Vein endothelial cell (primary cell): ENCODE data around the gene HSPB9. TPM values are rescaled to one million over a fixed set of nuclear protein-coding genes. Genes with fewer than 3 reads are reported as not detected.

Experiments
- total RNA-seq: library from RNA; depleted of rRNA; stranded (reverse); fragments of >200 nt; gene quantifications from 2 replicates; pipeline ENCODE4 v1.2.3, GENCODE V29; 2012

The HSPB9 gene
- total RNA-seq: not detected in 2 replicates

GRCh38 chr17:42122371-42123303, at the start of gene HSPB9:
Gene HSPB9 (plus strand): TSS chr17:42122804. CDS start chr17:42122851, 47 bp downstream.

GRCh38 chr17:42097691-42098631, 24.6 kb upstream of the HSPB9 start, which contains the start of gene ZNF385C:
Gene ZNF385C (minus strand): TSS chr17:42098473. CDS start chr17:42063056, 35,417 bp downstream.

GRCh38 chr17:42112552-42113176, 9.9 kb upstream of the HSPB9 start, which contains the start of gene DHX58:
Gene DHX58 (minus strand): TSS chr17:42112714. CDS start chr17:42111892, 822 bp downstream.

GRCh38 chr17:42120770-42121769, 1.5 kb upstream of the HSPB9 start, which contains the start of gene KAT2A:
Gene KAT2A (minus strand): TSS chr17:42121367. CDS start chr17:42121304, 63 bp downstream.

Other genes with a start within 250 kb of the HSPB9 start
- gene ACLY, start 203.9 kb upstream of the HSPB9 start, total RNA-seq: 255 and 317 TPM in 2 replicates
- 0.33 and 0.38 TPM in 2 replicates for gene ODAD4, start 192.2 kb upstream of the HSPB9 start, total RNA-seq
- gene CNP, start 156.0 kb upstream of the HSPB9 start, total RNA-seq: 67.6 and 77.7 TPM in 2 replicates
- 74.8 and 84.3 TPM in 2 replicates for gene DNAJC7, start 105.4 kb upstream of the HSPB9 start, total RNA-seq
- 75.2 and 84.6 TPM in 2 replicates for gene NKIRAS2, start 102.7 kb upstream of the HSPB9 start, total RNA-seq
- 0.29 and 0.33 TPM in 2 replicates for gene C17orf113, start 72.2 kb upstream of the HSPB9 start, total RNA-seq
- gene ZNF385C, start 24.3 kb upstream of the HSPB9 start, total RNA-seq: not detected in 2 replicates
- gene DHX58, start 10.1 kb upstream of the HSPB9 start, total RNA-seq: 2.6 and 3.4 TPM in 2 replicates
- gene KAT2A, start 1.4 kb upstream of the HSPB9 start, total RNA-seq: 15.5 and 16.0 TPM in 2 replicates
- 187 and 210 TPM in 2 replicates for gene RAB5C, start 32.2 kb downstream of the HSPB9 start, total RNA-seq
- under 0.01 TPM in 1 of 2 replicates, not detected in the other for gene KCNH4, start 58.3 kb downstream of the HSPB9 start, total RNA-seq
- gene HCRT, start 62.6 kb downstream of the HSPB9 start, total RNA-seq: not detected in 2 replicates
- gene GHDC, start 71.7 kb downstream of the HSPB9 start, total RNA-seq: 12.4 and 15.0 TPM in 2 replicates
- 41.2 and 44.1 TPM in 2 replicates for gene STAT5B, start 153.6 kb downstream of the HSPB9 start, total RNA-seq
- gene STAT5A, start 165.7 kb downstream of the HSPB9 start, total RNA-seq: 30.4 and 52.6 TPM in 2 replicates